Right lobe of liver (tissue), 6 donors: ENCODE data around the gene FAM240B. TPM values are rescaled to one million over a fixed set of nuclear protein-coding genes. Genes with fewer than 3 reads are reported as not detected.

Experiments
- ATAC-seq, 4 donors: fragments of 200-7000 bp; cut with Tn5 transposase; one replicate each; pipeline ENCODE4 v1.9.1; 2020; ENCODE audit warnings: mild to moderate bottlenecking in 4 of 4, moderate library complexity in 4 of 4
- DNase-seq, 3 donors: peaks; one replicate each; pipeline ENCODE4 v3.0.0-alpha.2; 2020
- H3K27ac ChIP-seq, 3 donors: fragments of 200-600 bp; one replicate each; pipeline ENCODE4 v1.8.0; 2022
- H3K27me3 ChIP-seq, 2 donors: fragments of 200-600 bp; one replicate each; pipeline ENCODE4 v1.8.0; 2022
- H3K36me3 ChIP-seq, 4 donors: fragments of 200-600 bp; sonication (generic) in 1 of 4; one replicate each; pipeline versions ENCODE4 v1.5.1 to v1.8.0; 2017 to 2022; ENCODE audit warnings: control low read depth in 1 of 4
- H3K4me1 ChIP-seq, 4 donors: fragments of 200-600 bp; sonication (generic) in 1 of 4; one replicate each; pipeline versions ENCODE4 v1.5.1 to v1.8.0; 2017 to 2022; ENCODE audit warnings: control low read depth in 1 of 4
- H3K4me3 ChIP-seq, 3 donors: fragments of 200-600 bp; one replicate each; pipeline ENCODE4 v1.8.0; 2022
- H3K9me3 ChIP-seq, 4 donors: fragments of 200-600 bp; sonication (generic) in 1 of 4; one replicate each; pipeline versions ENCODE4 v1.5.1 to v1.8.0; 2017 to 2022; ENCODE audit warnings: control low read depth in 1 of 4
- POLR2A ChIP-seq: fragments of 450-650 bp; IDR thresholded peaks from one replicate; pipeline ENCODE4 v1.6.1; 2017; ENCODE audit warnings: antibody characterized with exemption, mild to moderate bottlenecking
- whole genome bisulfite sequencing: methylation state at CpG from one replicate; pipeline ENCODE4 v1.1.6; 2018; ENCODE audit warnings: low coverage, low lambda C conversion rate; ENCODE audit not compliant: insufficient coverage; ENCODE audit errors: missing lambda C conversion rate; 5-methylcytosine and 5-hydroxymethylcytosine counted together
- intact Hi-C, 2 donors: fragments of 100-400 bp; cut with DNase I; formaldehyde crosslinking; loops; one replicate each; pipeline versions ENCODE4 v1.11.2 to v1.14.1; 2022
- total RNA-seq, 6 experiments: library from RNA; depleted of rRNA in 2 of 6; stranded (reverse); fragments of >200 nt in 2 of 6; fragmentation: NEBNext Ultra II Directional in 3 of 6; extraction: Animal tissue kit (Norgen Biotek cat#: 25700) in 3 of 6; gene quantifications; one replicate each; pipeline versions ENCODE4 v1.1.0 to v1.2.4, GENCODE V29; 2016 to 2023
- TF ChIP-seq, protein P1 (sequence below), 4 donors: fragments of 200-600 bp in 3 of 4; fragments of 450-650 bp in 1 of 4; IDR thresholded peaks; one replicate each; pipeline versions ENCODE4 v1.5.1 to v1.8.0; 2016 to 2022; ENCODE audit warnings: antibody characterized with exemption in 4 of 4, mild to moderate bottlenecking in 2 of 4
- donor health status: DM: no; HTN: yes; CAD: no.
- donor health status: DM: no; HTN: no; CAD: no.
- donor health status: DM: no; HTN: no; CAD: no.
- donor health status: DM: no; HTN: yes; CAD: no.
- donor health status: DM: no; HTN: yes; CAD: no.

Gene FAM240B
- total RNA-seq, 6 experiments from 2014 or later, result not detected

DNA sequence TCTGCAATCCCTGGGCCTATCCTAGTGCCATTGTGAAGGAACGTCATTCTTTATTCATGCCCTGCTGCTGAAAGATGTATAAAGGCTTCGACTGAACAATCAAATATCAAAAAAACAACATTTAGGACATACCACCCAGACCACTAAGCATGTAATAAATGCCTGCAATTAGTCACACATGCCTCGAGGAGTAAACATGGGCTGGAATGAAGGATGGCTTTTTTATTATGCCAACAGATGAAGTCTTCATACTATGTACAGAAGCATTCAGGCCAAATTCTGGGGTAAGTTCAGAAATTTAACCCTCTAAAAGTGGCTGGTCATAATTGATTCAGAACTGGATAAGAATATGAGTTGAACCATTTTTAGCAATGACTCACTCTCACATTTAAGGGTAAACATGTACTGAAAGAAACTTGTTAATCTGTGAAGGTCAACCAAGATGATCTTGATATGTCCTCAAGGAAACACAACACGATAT, 38.1 kb downstream of the FAM240B start:
- no peak for DNase-seq
- no peak overlapping the region for H3K4me3 ChIP-seq
- intact Hi-C loops, result no loop called here
- 69% methylated on average over 4 of the region's 4 CpGs for WGBS
- no peaks in the 10 kb centered on the region for H3K27me3 ChIP-seq
- H3K9me3 ChIP-seq, result no peaks in the 10 kb centered on the region
- no peaks in the 10 kb centered on the region for H3K4me1 ChIP-seq
- H3K36me3 ChIP-seq, result no peaks in the 10 kb centered on the region
- H3K27ac ChIP-seq, result no peak overlapping the region
- no peak for ATAC-seq
- TF ChIP-seq, protein P1, sequence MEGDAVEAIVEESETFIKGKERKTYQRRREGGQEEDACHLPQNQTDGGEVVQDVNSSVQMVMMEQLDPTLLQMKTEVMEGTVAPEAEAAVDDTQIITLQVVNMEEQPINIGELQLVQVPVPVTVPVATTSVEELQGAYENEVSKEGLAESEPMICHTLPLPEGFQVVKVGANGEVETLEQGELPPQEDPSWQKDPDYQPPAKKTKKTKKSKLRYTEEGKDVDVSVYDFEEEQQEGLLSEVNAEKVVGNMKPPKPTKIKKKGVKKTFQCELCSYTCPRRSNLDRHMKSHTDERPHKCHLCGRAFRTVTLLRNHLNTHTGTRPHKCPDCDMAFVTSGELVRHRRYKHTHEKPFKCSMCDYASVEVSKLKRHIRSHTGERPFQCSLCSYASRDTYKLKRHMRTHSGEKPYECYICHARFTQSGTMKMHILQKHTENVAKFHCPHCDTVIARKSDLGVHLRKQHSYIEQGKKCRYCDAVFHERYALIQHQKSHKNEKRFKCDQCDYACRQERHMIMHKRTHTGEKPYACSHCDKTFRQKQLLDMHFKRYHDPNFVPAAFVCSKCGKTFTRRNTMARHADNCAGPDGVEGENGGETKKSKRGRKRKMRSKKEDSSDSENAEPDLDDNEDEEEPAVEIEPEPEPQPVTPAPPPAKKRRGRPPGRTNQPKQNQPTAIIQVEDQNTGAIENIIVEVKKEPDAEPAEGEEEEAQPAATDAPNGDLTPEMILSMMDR (IDR thresholded peaks at IDR 0.05), result no peak
- no peak for TF ChIP-seq POLR2A

DNA sequence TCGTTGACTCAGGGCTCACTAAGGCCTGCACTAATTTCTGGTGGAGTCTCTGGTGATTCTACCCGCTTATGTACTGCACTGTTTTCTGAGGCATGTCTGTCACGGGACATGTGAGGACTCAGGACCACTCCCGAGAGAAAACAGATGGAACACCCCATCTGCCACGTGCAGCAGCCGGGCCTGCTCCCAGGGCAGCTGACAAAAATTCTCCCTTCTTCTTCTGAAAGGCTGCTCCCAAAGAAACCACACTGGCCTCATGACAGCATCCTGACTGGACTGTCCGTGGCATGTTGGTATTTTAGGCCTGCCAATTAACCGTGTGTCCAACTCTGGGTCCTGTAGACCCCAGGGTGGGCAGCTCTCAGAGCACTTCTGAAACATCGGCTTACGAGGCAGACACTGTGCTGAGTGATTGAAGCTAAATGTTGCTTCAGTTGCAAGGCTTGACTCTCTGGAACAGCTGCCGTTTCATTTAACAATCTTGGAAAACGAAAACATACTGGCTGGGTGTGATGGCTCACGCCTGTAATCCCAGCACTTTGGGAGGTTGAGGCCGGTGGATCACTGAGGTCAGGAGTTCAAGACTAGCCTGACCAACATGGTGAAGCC, 39.0 kb downstream of the FAM240B start:
- intact Hi-C loops, result no loop called here
- Histone ChIP-seq H3K4me3 (no peak overlapping the region), H3K9me3 (no peaks in the 10 kb centered on the region), H3K36me3 (no peaks in the 10 kb centered on the region), H3K27me3 (no peaks in the 10 kb centered on the region), H3K27ac (no peak overlapping the region), H3K4me1 (no peaks in the 10 kb centered on the region)
- DNase-seq (no peak), ATAC-seq (no peak)
- 85% methylated on average over 9 of the region's 14 CpGs for WGBS
- TF ChIP-seq, protein P1 (IDR thresholded peaks at IDR 0.05), result no peak
- TF ChIP-seq POLR2A, result no peak

GRCh38 chr9:38677660-38678303, 42.2 kb downstream of the FAM240B start:
- DNase-seq (no peak), ATAC-seq (no peak)
- 54% methylated on average over 10 of the region's 14 CpGs for WGBS
- H3K36me3 ChIP-seq, result no peaks in the 10 kb centered on the region
- H3K9me3 ChIP-seq, result no peaks in the 10 kb centered on the region
- no peaks in the 10 kb centered on the region for H3K4me1 ChIP-seq
- no peak overlapping the region for H3K27ac ChIP-seq
- TF ChIP-seq, protein P1 (IDR thresholded peaks at IDR 0.05), result no peak
- TF ChIP-seq POLR2A, result no peak
- H3K4me3 ChIP-seq, result no peak overlapping the region
- intact Hi-C loops, result no loop called here
- no peaks in the 10 kb centered on the region for H3K27me3 ChIP-seq

DNA sequence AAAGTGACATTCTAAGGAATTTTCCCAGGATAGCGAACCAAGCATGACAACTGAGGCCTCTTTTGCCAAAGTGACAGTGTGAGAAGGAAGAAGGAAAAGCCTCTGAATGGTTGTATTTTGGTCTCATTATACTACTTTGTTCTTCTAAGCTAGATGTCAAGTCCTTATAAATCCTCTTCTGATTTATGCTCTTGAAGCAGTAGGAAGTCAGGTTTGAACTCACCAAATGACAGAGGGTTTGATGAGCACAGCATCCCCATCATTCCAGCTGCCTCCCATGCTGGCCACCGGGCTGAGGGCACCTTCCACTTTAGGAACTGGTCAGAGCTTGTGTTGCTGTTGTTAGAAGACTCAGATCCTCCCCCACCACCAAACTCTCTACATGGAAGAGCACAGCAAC, 44.1 kb downstream of the FAM240B start:
- peaks cover 0 to 3% (median 0%) of the 10 kb centered on the region in 4 donors for H3K4me1 ChIP-seq
- H3K27ac ChIP-seq, result no peak overlapping the region
- TF ChIP-seq, protein P1 (IDR thresholded peaks at IDR 0.05), result no peak
- no peak for TF ChIP-seq POLR2A
- DNase-seq (no peak), ATAC-seq (no peak)
- 83% methylated on average over 2 of the region's 2 CpGs for WGBS
- no peak overlapping the region for H3K4me3 ChIP-seq
- no peaks in the 10 kb centered on the region for H3K27me3 ChIP-seq
- intact Hi-C loops, result no loop called here
- H3K36me3 ChIP-seq, result no peaks in the 10 kb centered on the region
- H3K9me3 ChIP-seq, result no peaks in the 10 kb centered on the region
